Measurements from ENCODE around the gene RAB20.

DNA sequence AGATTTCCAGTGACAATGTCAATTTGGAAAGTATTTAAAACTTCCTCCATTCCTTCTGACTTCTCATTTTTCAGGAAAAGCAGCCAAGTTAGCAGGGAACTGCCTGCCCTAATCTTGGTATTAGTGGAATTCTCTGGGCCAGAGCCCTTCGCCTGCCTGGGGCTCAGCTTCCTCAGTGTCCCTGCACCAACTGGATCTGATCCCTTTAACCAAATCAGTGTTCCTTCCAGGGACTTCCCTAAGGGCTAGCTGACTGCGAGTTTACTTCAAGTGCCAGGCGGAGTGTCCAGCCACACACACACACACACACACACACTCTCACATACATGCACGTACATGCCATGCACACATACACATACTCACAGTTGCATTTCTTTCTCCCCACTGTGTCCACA lies 20.0 kb downstream of the RAB20 start:
- no peak for TF ChIP-seq POLR2A (IDR thresholded peaks at IDR 0.05)
- TF ChIP-seq, protein P1, sequence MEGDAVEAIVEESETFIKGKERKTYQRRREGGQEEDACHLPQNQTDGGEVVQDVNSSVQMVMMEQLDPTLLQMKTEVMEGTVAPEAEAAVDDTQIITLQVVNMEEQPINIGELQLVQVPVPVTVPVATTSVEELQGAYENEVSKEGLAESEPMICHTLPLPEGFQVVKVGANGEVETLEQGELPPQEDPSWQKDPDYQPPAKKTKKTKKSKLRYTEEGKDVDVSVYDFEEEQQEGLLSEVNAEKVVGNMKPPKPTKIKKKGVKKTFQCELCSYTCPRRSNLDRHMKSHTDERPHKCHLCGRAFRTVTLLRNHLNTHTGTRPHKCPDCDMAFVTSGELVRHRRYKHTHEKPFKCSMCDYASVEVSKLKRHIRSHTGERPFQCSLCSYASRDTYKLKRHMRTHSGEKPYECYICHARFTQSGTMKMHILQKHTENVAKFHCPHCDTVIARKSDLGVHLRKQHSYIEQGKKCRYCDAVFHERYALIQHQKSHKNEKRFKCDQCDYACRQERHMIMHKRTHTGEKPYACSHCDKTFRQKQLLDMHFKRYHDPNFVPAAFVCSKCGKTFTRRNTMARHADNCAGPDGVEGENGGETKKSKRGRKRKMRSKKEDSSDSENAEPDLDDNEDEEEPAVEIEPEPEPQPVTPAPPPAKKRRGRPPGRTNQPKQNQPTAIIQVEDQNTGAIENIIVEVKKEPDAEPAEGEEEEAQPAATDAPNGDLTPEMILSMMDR (IDR thresholded peaks at IDR 0.05): no peak
